K562 treated with DMSO at 1 percent for 12 hours (cell line): ENCODE measurements around the gene IL1RAPL2. TPM values are rescaled to one million over a fixed set of nuclear protein-coding genes. Genes with fewer than 3 reads are reported as not detected.

Experiments used
- total RNA-seq: library from RNA; unstranded; fragments of 300-600 nt; gene quantifications from 2 replicates; pipeline ENCODE4 v1.2.3, GENCODE V29; 2022; ENCODE audit not compliant: insufficient read depth

The IL1RAPL2 gene
- total RNA-seq, result not detected in 2 replicates

DNA sequence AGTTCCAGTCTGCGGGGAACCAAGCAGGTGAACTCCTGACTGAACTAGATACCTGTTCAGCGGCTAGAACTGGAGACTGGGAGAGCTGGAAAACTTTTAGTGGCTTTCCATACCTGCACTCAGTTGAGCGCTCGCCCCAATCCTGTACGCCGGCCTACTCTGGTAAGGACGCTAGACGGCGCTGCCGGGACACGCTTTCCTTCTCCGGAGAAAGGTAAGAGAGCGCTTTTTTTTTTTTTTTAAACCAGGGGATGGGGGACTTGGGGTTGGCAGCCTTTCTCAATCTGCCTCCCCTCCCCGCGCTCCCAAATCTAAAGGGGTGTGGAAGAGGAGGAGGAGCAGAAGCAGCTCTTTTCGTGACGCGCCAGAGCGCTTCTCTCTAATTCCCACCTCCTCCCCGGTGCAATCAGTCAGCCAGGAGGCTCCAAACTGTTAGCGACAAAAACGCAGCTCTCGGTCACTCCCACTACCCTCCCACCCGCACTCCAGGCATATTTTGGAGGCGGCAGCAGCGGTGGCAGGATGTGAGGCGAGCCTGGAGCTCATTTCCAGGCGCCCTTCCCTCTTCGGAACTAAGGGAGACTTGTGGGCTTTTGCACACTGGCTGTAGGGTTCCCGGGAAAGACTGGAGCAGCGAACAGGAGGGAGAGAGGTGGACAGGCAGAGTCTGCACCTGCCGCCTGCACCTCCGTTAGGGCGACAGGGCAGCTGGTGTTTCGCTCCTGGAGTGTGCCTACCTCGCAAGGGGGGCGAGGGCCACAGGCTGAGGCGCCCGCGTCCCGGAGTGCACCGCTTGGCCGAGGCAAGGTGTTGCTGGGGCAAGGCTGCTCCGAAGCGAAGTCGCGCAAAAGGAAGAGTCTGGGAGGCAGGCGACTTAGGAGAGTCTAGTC lies at the start of gene IL1RAPL2:
TSS of gene IL1RAPL2 (plus strand) at position 409 of the 890 bp plus-strand sequence.

DNA sequence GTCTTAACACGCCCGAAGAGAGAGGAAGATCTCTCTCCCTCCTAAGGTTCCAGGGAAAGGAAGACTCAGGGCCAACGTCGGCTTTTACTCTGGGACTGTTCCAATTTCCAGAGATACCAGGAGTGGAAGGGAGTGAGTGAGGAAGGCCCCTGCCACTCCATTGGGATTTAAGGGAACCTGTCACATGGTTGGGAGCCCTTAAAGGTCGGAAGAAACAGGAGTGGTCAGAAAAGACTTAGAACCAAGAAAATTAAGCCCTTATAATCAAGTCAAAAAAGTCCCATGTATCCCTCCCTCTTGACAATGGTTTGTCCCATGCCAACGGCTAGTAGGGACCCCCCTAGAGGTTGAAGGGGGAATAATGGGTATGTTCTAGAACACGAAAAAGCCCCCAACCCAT lies 654.6 kb downstream of the IL1RAPL2 start, which contains the start of gene TEX13A:
TSS of gene TEX13A (minus strand) at position 59 of the 400 bp plus-strand sequence. CDS start 297 bp downstream, outside the sequence.

